HAP-1 (cell line): ENCODE results near the gene PLA2G4E.

ENCODE experiments used
- DNase-seq, 2 experiments: peaks; one replicate each; pipeline ENCODE4 v3.0.0-alpha.2; 2016 to 2020; ENCODE audit warnings: low spot score in 2 of 2
- H3K27me3 ChIP-seq: fragments of 250-450 bp; sonication (Bioruptor Pico); 2 replicates; pipeline ENCODE4 v1.5.1; 2020; ENCODE audit warnings: low read depth, mild to moderate bottlenecking, moderate library complexity
- H3K36me3 ChIP-seq: fragments of 250-450 bp; sonication (Bioruptor Pico); replicated peaks from 2 replicates; pipeline ENCODE4 v1.5.1; 2020; ENCODE audit warnings: mild to moderate bottlenecking
- H3K4me1 ChIP-seq: fragments of 250-450 bp; sonication (Bioruptor Pico); 2 replicates; pipeline ENCODE4 v1.5.1; 2020; ENCODE audit warnings: mild to moderate bottlenecking
- H3K4me3 ChIP-seq: fragments of 250-450 bp; sonication (Bioruptor Pico); 2 replicates; pipeline ENCODE4 v1.5.1; 2020; ENCODE audit warnings: mild to moderate bottlenecking, moderate library complexity
- H3K9me3 ChIP-seq: fragments of 250-450 bp; sonication (Bioruptor Pico); 2 replicates; pipeline ENCODE4 v1.5.1; 2020; ENCODE audit warnings: mild to moderate bottlenecking, moderate library complexity
- in situ Hi-C: fragments of 300-500 bp; cut with MboI; formaldehyde crosslinking; loops from 3 replicates; pipeline ENCODE4 v1.14.3; 2020; ENCODE audit warnings: low sequenced_read_pairs, inconsistent platforms, mixed read lengths

The PLA2G4E gene, protein sequence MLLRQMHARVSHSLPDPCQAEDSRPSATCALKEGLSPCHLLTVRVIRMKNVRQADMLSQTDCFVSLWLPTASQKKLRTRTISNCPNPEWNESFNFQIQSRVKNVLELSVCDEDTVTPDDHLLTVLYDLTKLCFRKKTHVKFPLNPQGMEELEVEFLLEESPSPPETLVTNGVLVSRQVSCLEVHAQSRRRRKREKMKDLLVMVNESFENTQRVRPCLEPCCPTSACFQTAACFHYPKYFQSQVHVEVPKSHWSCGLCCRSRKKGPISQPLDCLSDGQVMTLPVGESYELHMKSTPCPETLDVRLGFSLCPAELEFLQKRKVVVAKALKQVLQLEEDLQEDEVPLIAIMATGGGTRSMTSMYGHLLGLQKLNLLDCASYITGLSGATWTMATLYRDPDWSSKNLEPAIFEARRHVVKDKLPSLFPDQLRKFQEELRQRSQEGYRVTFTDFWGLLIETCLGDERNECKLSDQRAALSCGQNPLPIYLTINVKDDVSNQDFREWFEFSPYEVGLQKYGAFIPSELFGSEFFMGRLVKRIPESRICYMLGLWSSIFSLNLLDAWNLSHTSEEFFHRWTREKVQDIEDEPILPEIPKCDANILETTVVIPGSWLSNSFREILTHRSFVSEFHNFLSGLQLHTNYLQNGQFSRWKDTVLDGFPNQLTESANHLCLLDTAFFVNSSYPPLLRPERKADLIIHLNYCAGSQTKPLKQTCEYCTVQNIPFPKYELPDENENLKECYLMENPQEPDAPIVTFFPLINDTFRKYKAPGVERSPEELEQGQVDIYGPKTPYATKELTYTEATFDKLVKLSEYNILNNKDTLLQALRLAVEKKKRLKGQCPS

DNA sequence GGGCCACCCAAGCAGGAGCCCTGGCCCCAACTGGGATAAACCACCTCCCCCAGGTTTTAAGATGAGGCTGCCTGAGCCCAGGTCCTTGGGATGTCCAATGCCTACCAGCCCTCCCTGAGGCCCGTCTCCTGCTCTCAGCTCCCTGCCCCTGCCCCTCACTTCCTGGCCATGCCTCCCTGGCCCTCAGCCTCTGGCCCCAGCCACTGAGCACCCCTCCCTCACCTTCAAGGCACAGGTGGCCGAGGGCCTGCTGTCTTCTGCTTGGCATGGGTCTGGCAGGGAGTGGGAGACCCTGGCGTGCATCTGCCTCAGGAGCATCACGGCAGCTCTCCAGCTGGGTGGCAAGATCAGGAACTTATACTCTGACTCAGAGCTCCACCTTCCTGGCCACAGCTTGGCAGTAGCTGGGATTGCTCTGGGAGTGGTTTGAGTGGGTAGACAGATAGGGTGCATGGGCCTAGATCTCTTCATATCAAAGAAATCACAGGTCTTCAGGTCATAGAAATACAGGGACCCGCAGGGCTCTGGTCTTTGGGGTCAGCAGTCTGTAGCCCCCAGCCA lies at the start of gene PLA2G4E:
Gene PLA2G4E (minus strand): TSS at position 330 of the 561 bp plus-strand sequence. CDS start 12 bp downstream, at position 318.
- Histone ChIP-seq H3K36me3 (no peaks in the 10 kb centered on the region), H3K4me3 (no peak within 1 kb of the TSS), H3K9me3 (peaks cover 7% of the 10 kb centered on the region), H3K27me3 (no peaks in the 10 kb centered on the region), H3K4me1 (no peaks in the 10 kb centered on the region)
- in situ Hi-C loops: no loop called here
- DNase-seq: no peak

DNA sequence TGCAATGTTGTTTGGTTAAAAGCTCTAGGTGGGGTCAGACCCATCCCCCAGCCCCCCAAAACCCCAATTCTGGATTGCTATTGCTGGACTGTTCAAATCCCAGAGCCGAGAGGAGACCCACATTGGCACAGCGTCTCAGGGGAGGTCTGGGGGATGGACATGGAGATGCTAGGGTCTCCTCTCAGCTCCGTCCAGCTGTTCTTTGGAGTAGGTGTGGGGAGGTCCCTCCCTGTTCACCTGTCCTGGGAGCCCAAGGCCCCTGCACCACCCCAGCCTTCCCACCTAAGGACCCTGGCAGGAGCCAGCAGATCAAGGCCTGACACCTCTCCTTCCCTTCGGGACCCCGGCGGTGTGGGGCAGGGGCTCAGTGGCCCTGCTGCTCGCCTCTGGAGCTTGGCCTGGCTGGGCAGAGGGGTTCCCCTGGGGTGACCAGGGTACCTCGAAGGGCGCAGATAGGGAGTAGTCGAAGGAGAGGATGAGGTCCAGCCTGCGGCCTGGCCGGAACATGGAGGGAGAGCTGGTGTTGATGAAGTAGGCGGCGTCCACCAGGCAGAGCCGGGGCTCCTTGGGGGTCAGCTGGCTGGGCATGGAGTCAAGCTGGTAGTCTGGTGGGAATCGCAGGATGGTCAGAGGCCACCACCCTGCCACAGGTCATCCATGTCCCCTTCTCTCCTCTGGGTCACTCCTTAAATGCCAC lies 49.6 kb upstream of the PLA2G4E start:
- no peak for DNase-seq
- 0 out of 2 replicates have a peak, but pooled peaks cover 3% of the 10 kb centered on the region for H3K27me3 ChIP-seq
- H3K9me3 ChIP-seq: no peaks in the 10 kb centered on the region
- H3K4me3 ChIP-seq: no peak overlapping the region
- no peaks in the 10 kb centered on the region for H3K36me3 ChIP-seq
- H3K4me1 ChIP-seq: no peaks in the 10 kb centered on the region
- in situ Hi-C loops: no loop called here

DNA sequence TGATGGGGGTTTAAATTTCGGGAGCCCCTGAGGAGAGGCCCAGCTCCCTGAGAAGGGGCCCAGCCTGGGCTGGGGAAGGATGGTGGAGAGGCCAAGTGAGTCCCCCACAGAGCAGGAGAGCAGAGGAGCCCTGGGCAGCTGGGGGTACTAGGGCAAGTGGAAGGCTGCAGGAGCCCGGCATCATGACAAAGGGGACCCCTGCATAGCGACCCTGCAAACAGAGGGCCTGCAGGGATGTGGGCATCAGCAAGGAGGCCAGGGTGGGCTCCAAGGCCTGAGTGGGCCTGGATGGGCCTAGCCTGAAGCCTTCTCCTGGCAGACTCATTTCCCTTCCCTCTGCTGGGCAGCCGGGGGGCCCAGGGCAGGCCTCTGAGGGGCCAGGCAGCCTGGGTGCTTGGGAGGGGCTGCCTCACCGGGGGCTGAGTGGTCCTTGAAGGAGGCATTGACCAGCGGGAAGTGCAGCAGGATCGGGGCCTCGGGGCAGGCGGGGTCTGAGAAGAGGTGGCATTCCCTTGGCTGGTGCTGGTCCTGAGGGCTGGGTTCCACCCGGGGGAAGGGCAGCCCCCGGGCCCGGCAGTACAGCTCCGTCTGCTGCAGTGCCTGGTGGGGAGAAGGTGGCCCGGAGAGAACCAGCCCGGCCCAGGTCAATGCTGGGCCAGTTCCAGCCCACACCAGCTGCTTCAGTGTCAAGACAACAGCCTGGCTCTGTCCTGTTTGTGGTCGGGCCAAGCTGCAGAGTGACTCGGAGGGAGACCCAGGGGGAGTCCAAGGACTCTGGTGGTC lies 48.8 kb upstream of the PLA2G4E start:
- in situ Hi-C loops: loop anchor here (5.0 kb wide), 1 partner anchor 403 kb away; no protein-coding TSS in a partner anchor
- H3K27me3 ChIP-seq: 0 out of 2 replicates have a peak, but pooled peaks cover 3% of the 10 kb centered on the region
- no peak overlapping the region for H3K4me3 ChIP-seq
- no peak for DNase-seq
- H3K4me1 ChIP-seq: no peaks in the 10 kb centered on the region
- H3K36me3 ChIP-seq: no peaks in the 10 kb centered on the region
- no peaks in the 10 kb centered on the region for H3K9me3 ChIP-seq

DNA sequence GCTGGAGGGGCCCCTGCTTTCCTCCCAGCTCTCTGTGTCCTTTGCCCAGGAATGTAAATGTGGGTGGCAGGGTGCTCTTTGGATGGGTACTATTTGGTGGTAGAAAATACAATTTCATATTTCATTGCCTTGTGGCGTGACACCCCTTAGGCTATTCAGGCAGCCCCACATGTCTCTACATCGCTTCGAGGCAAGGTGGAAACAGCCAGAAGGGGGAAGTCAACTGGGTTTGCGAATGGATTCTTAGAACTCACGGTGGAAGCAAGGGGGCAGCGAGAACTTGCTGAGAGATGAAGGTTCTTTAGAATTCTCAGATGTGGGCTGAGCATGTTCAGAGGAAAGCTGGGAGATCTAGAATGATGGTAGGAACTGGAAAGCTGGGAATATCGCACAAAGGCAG lies 48.2 kb upstream of the PLA2G4E start:
- no peaks in the 10 kb centered on the region for H3K27me3 ChIP-seq
- H3K36me3 ChIP-seq: no peaks in the 10 kb centered on the region
- in situ Hi-C loops: loop anchor here (5.0 kb wide), 1 partner anchor 403 kb away; no protein-coding TSS in a partner anchor
- DNase-seq: no peak
- H3K4me3 ChIP-seq: no peak overlapping the region
- H3K4me1 ChIP-seq: no peaks in the 10 kb centered on the region
- H3K9me3 ChIP-seq: no peaks in the 10 kb centered on the region

DNA sequence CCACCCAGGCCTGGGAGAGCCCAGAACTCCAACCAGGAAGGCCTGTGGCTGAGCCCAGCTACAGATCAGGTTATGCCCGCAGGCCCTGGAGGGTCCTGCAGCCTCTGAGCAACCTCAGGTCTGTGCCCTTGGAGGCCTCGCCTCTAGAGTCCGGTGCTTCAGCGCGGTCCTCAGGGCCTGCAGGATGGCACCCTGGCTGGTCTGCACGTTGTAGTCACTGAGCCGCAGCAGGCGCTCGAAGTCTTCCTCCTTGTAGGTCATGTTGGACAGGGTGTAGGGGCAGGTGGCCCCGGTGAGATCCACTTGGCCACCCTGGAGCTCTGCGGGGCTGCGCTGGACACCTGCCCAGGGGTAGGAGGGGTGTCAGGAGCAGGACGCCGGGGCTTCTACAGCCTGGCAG lies 47.8 kb upstream of the PLA2G4E start:
- in situ Hi-C loops: loop anchor here (5.0 kb wide), 1 partner anchor 404 kb away; no protein-coding TSS in a partner anchor
- no peak for DNase-seq
- no peaks in the 10 kb centered on the region for H3K9me3 ChIP-seq
- H3K36me3 ChIP-seq: no peaks in the 10 kb centered on the region
- no peaks in the 10 kb centered on the region for H3K4me1 ChIP-seq
- no peak overlapping the region for H3K4me3 ChIP-seq
- H3K27me3 ChIP-seq: no peaks in the 10 kb centered on the region

DNA sequence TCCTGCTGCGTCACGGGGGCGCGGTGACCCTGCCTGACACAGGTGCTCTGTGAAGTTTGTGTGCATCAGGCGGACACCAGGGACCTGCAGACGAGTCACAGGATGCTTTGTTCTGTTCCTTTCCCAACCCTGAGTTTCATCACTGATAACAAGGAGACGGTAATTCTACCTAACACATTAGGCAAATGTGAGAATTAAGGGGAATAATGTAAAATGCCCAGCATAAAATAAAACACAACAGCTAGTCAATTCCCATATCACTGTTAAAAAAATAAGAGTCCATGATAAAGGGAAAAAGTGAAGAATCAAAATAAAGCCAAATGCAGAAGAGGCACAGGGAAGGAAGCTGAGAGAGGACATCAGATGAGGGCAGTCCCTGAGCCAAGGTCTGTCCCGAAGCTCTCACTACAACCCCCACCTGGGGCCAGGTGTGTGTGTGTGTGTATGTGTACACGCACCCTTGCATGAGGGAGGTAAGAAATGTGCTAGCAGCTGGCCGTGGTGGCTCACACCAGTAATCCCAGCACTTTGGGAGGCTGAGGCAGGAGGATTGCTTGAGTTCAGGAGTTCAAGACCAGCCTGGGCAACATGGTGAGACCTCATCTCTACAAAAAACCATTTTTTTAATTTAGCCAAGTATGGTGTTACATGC lies 46.0 kb upstream of the PLA2G4E start:
- Histone ChIP-seq H3K9me3 (no peaks in the 10 kb centered on the region), H3K4me1 (no peaks in the 10 kb centered on the region), H3K4me3 (no peak overlapping the region), H3K36me3 (no peaks in the 10 kb centered on the region), H3K27me3 (no peaks in the 10 kb centered on the region)
- DNase-seq: no peak
- in situ Hi-C loops: loop anchor here (5.0 kb wide), 1 partner anchor 405 kb away; no protein-coding TSS in a partner anchor

DNA sequence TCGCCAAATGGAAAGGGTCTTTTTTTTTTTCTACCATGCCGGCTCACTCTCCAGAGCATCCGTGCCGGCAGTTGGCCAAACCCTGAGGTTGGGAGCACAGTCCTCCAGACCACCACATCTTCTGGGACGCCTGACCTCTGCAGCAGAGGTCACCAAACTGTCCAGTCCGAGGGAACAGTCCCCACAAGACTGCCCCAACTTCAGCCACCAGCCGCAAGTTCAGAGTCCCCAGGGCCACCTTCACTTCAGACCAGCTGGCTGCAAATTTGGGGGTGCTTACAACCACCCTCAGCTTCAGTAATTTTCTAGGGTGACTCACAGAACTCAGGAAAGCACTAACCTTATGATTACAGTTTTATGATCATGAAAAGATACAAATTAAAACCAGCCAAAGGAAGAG lies 44.6 kb upstream of the PLA2G4E start:
- Histone ChIP-seq H3K36me3 (no peaks in the 10 kb centered on the region), H3K9me3 (no peaks in the 10 kb centered on the region), H3K4me1 (no peaks in the 10 kb centered on the region), H3K4me3 (no peak overlapping the region), H3K27me3 (no peaks in the 10 kb centered on the region)
- no peak for DNase-seq
- in situ Hi-C loops: loop anchor here (5.0 kb wide), 1 partner anchor 407 kb away; no protein-coding TSS in a partner anchor

DNA sequence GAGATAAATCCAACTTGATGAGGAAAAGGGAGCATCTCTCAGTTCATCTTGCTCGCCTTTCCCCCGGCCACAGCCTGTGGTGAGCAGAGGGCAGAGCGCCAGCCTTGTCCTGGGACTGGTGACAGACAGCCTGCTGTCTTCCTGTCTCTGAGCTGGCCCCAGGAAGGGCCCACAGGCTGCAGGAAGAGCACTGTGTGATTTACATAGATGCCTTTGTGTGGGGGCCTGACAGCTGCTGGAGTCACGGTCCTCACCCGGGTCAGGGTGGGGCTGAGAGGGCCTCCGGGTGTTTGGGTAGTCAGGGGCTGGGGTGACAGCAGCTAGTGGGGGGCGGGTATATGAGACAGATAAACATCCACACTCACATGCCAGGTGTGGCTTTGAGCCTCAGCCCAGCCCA lies 44.2 kb upstream of the PLA2G4E start:
- Histone ChIP-seq H3K36me3 (no peaks in the 10 kb centered on the region), H3K27me3 (no peaks in the 10 kb centered on the region), H3K9me3 (no peaks in the 10 kb centered on the region), H3K4me1 (no peaks in the 10 kb centered on the region), H3K4me3 (no peak overlapping the region)
- DNase-seq: no peak
- in situ Hi-C loops: loop anchor here (5.0 kb wide), 1 partner anchor 407 kb away; no protein-coding TSS in a partner anchor

DNA sequence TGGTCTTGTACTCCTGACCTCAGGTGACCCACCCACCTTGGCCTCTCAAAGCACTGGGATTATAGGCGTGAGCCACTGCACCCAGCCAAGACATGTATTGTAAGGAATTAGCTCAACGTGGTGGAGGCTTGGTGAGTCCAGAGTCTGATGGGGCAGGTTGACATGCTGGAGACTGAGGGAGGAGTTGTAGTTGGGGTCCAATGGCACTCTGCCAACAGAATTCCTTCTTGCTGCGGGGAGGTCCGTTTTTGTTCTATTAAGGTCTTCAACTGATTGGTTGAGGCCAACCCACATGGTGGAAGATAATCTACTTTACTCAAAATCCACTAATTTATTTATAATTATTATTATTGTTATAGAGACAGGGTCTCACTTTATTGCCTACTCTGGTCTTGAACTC lies 43.4 kb upstream of the PLA2G4E start:
- no peaks in the 10 kb centered on the region for H3K27me3 ChIP-seq
- in situ Hi-C loops: no loop called here
- no peaks in the 10 kb centered on the region for H3K9me3 ChIP-seq
- H3K36me3 ChIP-seq: no peaks in the 10 kb centered on the region
- no peaks in the 10 kb centered on the region for H3K4me1 ChIP-seq
- no peak for DNase-seq
- no peak overlapping the region for H3K4me3 ChIP-seq

DNA sequence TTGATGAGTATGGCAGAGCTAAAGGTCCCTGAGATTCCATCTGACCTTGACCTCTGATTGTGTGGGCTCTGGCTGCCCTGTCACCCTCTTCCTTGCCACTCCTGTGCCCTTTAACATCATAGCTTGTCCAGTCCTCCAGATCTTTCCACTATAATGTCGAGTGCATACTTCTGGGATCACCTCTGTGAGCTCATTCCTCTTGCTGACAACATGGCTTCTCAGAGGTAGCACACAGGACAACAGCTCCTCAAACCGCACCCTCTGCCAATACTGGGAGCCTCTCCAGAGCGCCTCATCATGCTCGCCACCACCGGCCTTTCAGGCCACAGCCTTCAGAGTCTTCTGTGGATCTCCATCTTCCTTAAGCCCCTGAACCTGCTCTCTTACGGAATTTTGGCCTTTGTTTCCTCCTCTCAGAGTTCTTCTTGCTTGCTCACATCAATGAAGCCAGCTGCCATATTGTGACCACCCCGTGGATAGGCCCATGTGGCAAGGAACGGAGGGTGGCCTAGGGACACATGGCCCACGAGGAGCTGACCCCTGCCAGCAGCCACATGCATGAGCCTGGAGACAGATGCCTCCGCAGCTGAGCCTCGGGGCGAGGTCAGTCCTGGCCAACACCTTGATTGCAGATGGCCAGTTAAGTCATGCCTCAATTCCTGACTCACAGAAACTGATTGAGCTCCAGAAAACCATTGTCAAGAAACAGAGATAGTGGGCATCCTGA lies 42.4 kb upstream of the PLA2G4E start:
- in situ Hi-C loops: no loop called here
- H3K4me3 ChIP-seq: no peak overlapping the region
- no peak for DNase-seq
- H3K27me3 ChIP-seq: no peaks in the 10 kb centered on the region
- H3K9me3 ChIP-seq: no peaks in the 10 kb centered on the region
- no peaks in the 10 kb centered on the region for H3K36me3 ChIP-seq
- H3K4me1 ChIP-seq: no peaks in the 10 kb centered on the region

DNA sequence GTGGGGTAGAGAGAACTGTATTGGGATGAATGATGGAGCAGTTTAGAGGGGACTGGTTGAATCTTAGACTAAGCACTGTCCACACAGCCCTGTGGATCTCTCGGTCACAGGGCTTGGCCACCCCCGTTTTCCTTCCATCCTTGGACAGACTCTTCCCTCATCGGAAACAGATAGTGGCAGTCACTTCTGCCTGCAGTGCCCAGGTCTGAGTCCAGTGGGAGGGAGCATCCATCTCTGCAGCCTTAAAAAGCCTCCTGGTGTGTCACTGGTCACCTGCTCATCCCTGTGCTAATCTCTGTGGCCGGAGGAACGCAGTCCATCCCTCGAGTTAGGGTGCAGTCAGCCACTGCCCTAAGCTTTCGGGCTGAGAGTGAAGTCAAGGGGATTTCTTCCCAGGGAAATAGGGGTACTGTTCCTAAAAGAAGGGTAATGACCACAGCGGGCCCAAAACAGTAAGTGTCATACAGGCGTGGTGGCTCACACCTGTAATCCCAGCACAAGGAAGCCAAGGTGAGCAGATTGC lies 41.5 kb upstream of the PLA2G4E start:
- in situ Hi-C loops: no loop called here
- no peak for DNase-seq

More for the DNA sequence above, 41.5 kb upstream of the PLA2G4E start:
- Histone ChIP-seq H3K4me1 (no peaks in the 10 kb centered on the region), H3K27me3 (no peaks in the 10 kb centered on the region), H3K9me3 (no peaks in the 10 kb centered on the region), H3K36me3 (no peaks in the 10 kb centered on the region), H3K4me3 (no peak overlapping the region)
